Heart left ventricle (tissue), 13 donors: ENCODE measurements around the gene LSM14A.

Experiments
- CTCF ChIP-seq, 12 donors: fragments of 200-600 bp; sonication (generic) in 4 of 12; IDR thresholded peaks; one replicate each; pipeline versions ENCODE4 v1.5.0 to v1.8.0; 2018 to 2022; ENCODE audit warnings: antibody characterized with exemption in 12 of 12, mild to moderate bottlenecking in 5 of 12
- POLR2A ChIP-seq, 2 donors: fragments of 450-650 bp; IDR thresholded peaks; one replicate each; pipeline ENCODE4 v1.6.1; 2017; ENCODE audit warnings: antibody characterized with exemption in 2 of 2, mild to moderate bottlenecking in 2 of 2, moderate library complexity in 2 of 2
- donor health status: ischemic (EF 13 %, LVEDD 7.1; RV severe dilation, severe dysfunction).
- donor health status: DM: no; HTN: yes; CAD: no.
- donor health status: DM: no; HTN: no; CAD: no.
- donor health status: ischemic (EF 25% LVEDD 6.9; RV normal size, moderate dysfunction).
- donor health status: ischemic (EF 25% LVEDD 5.7; RV mildly dilated, moderate dysfunction).
- donor health status: ischemic (EF 35%, LVEDD 5.7; RV mildly dilated, moderate dysfunction).
- donor health status: nonischemic (EF 11% LVEDD 7.7; RV severe dilation, severe dysfunction).
- donor health status: DM: yes; HTN: yes; CAD: no.
- donor health status: PGD.
- donor health status: ischemic (EF 29% LVEDD 5.4; RV normal size, mild dysfunction).
- donor health status: nonischemic (EF 23%, LVEDD 6.1; RV moderate dilation, normal function).

DNA sequence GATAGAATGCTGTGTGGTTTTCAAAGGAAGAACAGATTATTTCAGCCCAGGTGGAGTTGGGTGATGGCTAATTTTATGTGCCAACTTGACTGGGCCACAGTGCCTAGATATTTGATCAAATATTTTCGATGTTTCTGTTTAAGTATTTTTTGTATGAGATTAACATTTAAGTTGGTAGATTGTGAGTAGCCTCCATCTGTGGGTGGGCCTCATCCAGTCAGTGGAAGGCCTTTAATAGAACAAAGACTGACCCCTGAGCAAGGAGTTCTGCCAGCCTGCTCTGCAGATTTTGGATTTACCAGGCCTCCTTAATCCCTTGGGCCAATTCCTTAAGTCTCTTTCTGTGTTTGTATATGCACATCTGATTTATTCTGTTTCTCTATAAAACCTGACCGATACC, 13.9 kb downstream of the LSM14A start:
- TF ChIP-seq CTCF (IDR thresholded peaks at IDR 0.05), result no peak
- TF ChIP-seq POLR2A (IDR thresholded peaks at IDR 0.05), result no peak
